RWPE2 (cell line): ENCODE data around the gene ETV6.

Source experiments
- ATAC-seq: fragments of 200-7000 bp; cut with Tn5 transposase; 3 replicates; pipeline ENCODE4 v1.9.1; 2021; ENCODE audit warnings: low read depth
- DNase-seq: peaks from one replicate; pipeline ENCODE4 v3.0.0-alpha.2; 2020; ENCODE audit warnings: low spot score
- H3K27ac ChIP-seq: fragments of 450-650 bp; 2 replicates; pipeline ENCODE4 v1.5.1; 2017; ENCODE audit warnings: mild to moderate bottlenecking; ENCODE audit not compliant: poor library complexity, severe bottlenecking
- H3K27me3 ChIP-seq: fragments of 250-450 bp; sonication (Bioruptor Pico); 2 replicates; pipeline ENCODE4 v1.5.1; 2021; ENCODE audit warnings: mild to moderate bottlenecking, moderate library complexity; ENCODE audit not compliant: insufficient read depth, poor library complexity, severe bottlenecking
- H3K36me3 ChIP-seq: fragments of 250-450 bp; sonication (Bioruptor Pico); 2 replicates; pipeline ENCODE4 v1.5.1; 2020; ENCODE audit warnings: low read depth, mild to moderate bottlenecking, moderate library complexity
- H3K4me1 ChIP-seq: fragments of 250-450 bp; sonication (Bioruptor Pico); 2 replicates; pipeline ENCODE4 v1.5.1; 2021; ENCODE audit warnings: mild to moderate bottlenecking, moderate library complexity; ENCODE audit not compliant: insufficient read depth, poor library complexity, severe bottlenecking
- H3K4me3 ChIP-seq: fragments of 250-450 bp; sonication (Bioruptor Pico); 2 replicates; pipeline ENCODE4 v1.5.1; 2021; ENCODE audit warnings: mild to moderate bottlenecking, moderate library complexity; ENCODE audit not compliant: severe bottlenecking
- H3K9me3 ChIP-seq: fragments of 250-450 bp; sonication (Bioruptor Pico); 2 replicates; pipeline ENCODE4 v1.5.1; 2021; ENCODE audit warnings: mild to moderate bottlenecking, moderate library complexity; ENCODE audit not compliant: severe bottlenecking
- TF ChIP-seq, protein P1 (sequence below): fragments of 450-650 bp; IDR thresholded peaks from one replicate; pipeline ENCODE4 v1.5.1; 2017; ENCODE audit warnings: mild to moderate bottlenecking, moderate library complexity; ENCODE audit not compliant: poor library complexity, severe bottlenecking

Gene ETV6

GRCh38 chr12:11797317-11797913 lies 147.9 kb downstream of the ETV6 start:
- H3K4me1 ChIP-seq, result peaks cover 32% of the 10 kb centered on the region
- TF ChIP-seq, protein P1, sequence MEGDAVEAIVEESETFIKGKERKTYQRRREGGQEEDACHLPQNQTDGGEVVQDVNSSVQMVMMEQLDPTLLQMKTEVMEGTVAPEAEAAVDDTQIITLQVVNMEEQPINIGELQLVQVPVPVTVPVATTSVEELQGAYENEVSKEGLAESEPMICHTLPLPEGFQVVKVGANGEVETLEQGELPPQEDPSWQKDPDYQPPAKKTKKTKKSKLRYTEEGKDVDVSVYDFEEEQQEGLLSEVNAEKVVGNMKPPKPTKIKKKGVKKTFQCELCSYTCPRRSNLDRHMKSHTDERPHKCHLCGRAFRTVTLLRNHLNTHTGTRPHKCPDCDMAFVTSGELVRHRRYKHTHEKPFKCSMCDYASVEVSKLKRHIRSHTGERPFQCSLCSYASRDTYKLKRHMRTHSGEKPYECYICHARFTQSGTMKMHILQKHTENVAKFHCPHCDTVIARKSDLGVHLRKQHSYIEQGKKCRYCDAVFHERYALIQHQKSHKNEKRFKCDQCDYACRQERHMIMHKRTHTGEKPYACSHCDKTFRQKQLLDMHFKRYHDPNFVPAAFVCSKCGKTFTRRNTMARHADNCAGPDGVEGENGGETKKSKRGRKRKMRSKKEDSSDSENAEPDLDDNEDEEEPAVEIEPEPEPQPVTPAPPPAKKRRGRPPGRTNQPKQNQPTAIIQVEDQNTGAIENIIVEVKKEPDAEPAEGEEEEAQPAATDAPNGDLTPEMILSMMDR, result no peak
- H3K27me3 ChIP-seq, result no peaks in the 10 kb centered on the region
- no peak overlapping the region for H3K4me3 ChIP-seq
- H3K27ac ChIP-seq, result peak overlapping the region; percentile 92
- no peaks in the 10 kb centered on the region for H3K36me3 ChIP-seq
- ATAC-seq (no peak), DNase-seq (no peak)
- no peaks in the 10 kb centered on the region for H3K9me3 ChIP-seq

- peak overlapping the region; percentile 92 for H3K27ac ChIP-seq
- no peak overlapping the region for H3K4me3 ChIP-seq
- peaks cover 32% of the 10 kb centered on the region for H3K4me1 ChIP-seq
- no peak for ATAC-seq
- no peaks in the 10 kb centered on the region for H3K27me3 ChIP-seq
- no peaks in the 10 kb centered on the region for H3K9me3 ChIP-seq
- DNase-seq, result no peak
- H3K36me3 ChIP-seq, result no peaks in the 10 kb centered on the region
- TF ChIP-seq, protein P1, result no peak
Measured at GRCh38 chr12:11798006-11798708, 148.7 kb downstream of the ETV6 start.

DNA sequence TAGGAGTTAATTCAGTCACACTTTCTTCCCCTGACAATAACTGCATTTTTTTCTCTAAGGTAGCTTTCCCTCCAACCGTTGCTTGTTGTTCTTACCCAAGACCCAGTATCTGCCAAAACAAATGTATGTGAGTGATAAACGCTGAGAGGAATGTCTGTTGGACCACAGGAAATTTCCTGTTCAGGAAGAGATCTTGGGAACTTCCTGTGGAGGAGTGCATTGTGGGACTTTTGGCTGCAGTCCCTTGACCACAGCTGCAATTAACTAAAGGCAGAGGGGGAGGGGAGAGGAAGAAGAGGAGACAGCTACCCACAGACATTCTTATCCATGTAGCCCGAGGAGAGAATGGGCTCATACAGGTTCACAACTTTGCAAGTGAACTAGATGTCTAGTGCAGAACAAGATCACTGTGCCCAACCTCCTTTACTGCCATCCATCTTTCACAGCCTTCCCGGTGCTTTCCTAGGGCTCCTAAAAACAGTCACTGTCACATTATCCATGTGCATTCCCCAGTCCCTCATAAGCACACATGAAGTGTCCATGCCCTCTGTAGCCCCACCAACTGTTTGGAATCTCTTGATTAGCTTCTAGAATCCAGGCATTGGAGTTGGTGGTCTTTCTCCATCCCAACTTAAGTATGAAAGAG lies 149.5 kb downstream of the ETV6 start:
- peak overlapping the region; percentile 92 for H3K27ac ChIP-seq
- H3K4me3 ChIP-seq, result no peak overlapping the region

DNA sequence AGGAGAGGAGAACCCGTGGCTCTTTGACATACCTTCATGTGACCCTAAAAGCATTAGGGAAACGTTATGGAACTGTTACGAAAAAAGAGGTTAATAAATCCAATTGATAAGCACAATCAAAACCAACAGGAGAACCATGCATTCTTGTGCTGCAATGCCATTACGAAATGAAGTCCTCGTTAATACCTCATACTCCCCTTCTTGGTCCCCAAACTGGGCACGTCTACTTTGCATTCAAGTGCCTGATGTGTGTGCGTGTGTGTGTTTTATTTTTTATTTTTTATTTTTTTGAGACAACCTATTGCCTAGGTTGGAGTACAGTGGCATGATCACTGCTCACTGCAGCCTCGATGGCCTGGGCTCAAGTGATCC lies 150.0 kb downstream of the ETV6 start:
- Histone ChIP-seq H3K4me3 (no peak overlapping the region), H3K36me3 (no peaks in the 10 kb centered on the region), H3K27ac (peak overlapping the region; percentile 92), H3K27me3 (no peaks in the 10 kb centered on the region), H3K4me1 (peaks cover 32% of the 10 kb centered on the region), H3K9me3 (no peaks in the 10 kb centered on the region)
- DNase-seq, result no peak
- TF ChIP-seq, protein P1, result no peak
- ATAC-seq, result no peak

More for the DNA sequence above, 149.5 kb downstream of the ETV6 start:
- Histone ChIP-seq H3K4me1 (peaks cover 32% of the 10 kb centered on the region), H3K9me3 (no peaks in the 10 kb centered on the region), H3K36me3 (no peaks in the 10 kb centered on the region), H3K27me3 (no peaks in the 10 kb centered on the region)
- DNase-seq (no peak), ATAC-seq (0 out of 3 replicates have a peak, but pooled peaks have one; percentile 19)
- TF ChIP-seq, protein P1, result no peak
